ENCODE data around the gene CELA3B.
"Not testable (repeated sequence)": the region's sequence is repeated elsewhere in the genome, so short reads cannot be mapped to it uniquely, and the experiment has no call there.

- not testable (repeated sequence) for TF ChIP-seq CTCF, POLR2A (IDR thresholded peaks at IDR 0.05)
Measured at GRCh38 chr1:21969066-21969465, 7.8 kb upstream of the CELA3B start.

Measured in body of pancreas (tissue), 4 donors.